Neural crest cell (in vitro differentiated cells): ENCODE results near the gene PRR4. TPM values are rescaled to one million over a fixed set of nuclear protein-coding genes. Genes with fewer than 3 reads are reported as not detected.

Experiments
- DNase-seq: peaks from one replicate; pipeline ENCODE4 v3.0.0; 2021; ENCODE audit warnings: low read depth, mixed read lengths, low spot score
- H3K27ac Mint-ChIP-seq: one replicate; pipeline ENCODE4 v1.8.0; 2021; ENCODE audit warnings: mild to moderate bottlenecking, mixed read lengths; ENCODE audit not compliant: unreplicated experiment
- H3K27me3 Mint-ChIP-seq: 2 replicates; pipeline ENCODE4 v1.8.0; 2021; ENCODE audit warnings: low read depth, mild to moderate bottlenecking, mixed read lengths
- H3K36me3 Mint-ChIP-seq: 2 replicates; pipeline ENCODE4 v1.8.0; 2021; ENCODE audit warnings: low read depth, mild to moderate bottlenecking, mixed read lengths
- H3K4me1 Mint-ChIP-seq: 2 replicates; pipeline ENCODE4 v1.8.0; 2021; ENCODE audit warnings: mixed read lengths
- H3K4me3 Mint-ChIP-seq: one replicate; pipeline ENCODE4 v1.8.0; 2021; ENCODE audit warnings: mild to moderate bottlenecking, mixed read lengths
- H3K9me3 Mint-ChIP-seq: 2 replicates; pipeline ENCODE4 v1.8.0; 2021; ENCODE audit warnings: mixed read lengths
- total RNA-seq: library from RNA; stranded (reverse); gene quantifications from 2 replicates; pipeline ENCODE4 v1.2.1, GENCODE V29; 2021
- TF ChIP-seq, protein P1 (sequence below): fragments of 200-600 bp; sonication (generic); conservative IDR thresholded peaks from 2 replicates; pipeline ENCODE4 v1.5.0; 2021; ENCODE audit warnings: antibody characterized with exemption, mild to moderate bottlenecking

The PRR4 gene
- total RNA-seq, 1 donor from 2014 or later = 6.9 TPM

DNA sequence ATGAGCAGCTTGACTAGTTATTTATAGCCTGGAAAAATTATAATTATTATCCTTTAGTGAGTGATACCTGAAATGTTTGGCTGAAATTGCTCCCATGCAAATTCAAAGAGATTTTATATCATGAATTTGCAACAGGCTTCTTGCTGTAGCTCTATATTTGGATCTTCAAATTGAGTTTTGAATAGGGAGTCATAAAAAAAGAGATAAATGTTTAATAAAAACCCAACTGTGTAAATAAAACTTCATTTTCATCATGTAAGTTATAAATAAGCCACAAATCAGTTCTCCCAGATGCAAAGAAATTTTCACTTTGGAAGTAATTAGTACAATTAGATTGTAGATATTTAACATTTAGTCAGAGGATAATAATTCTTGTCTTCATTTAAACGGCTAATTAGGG is 42.1 kb downstream of the PRR4 start, which contains the start of gene TAS2R8:
Gene TAS2R8, minus strand, starts transcription at position 101 of the 400 bp plus-strand sequence. CDS start 306 bp downstream, outside the sequence.
- DNase-seq = no peak
- H3K4me1 Mint-ChIP-seq = peaks cover 8% of the 10 kb centered on the region
- TF ChIP-seq, protein P1, sequence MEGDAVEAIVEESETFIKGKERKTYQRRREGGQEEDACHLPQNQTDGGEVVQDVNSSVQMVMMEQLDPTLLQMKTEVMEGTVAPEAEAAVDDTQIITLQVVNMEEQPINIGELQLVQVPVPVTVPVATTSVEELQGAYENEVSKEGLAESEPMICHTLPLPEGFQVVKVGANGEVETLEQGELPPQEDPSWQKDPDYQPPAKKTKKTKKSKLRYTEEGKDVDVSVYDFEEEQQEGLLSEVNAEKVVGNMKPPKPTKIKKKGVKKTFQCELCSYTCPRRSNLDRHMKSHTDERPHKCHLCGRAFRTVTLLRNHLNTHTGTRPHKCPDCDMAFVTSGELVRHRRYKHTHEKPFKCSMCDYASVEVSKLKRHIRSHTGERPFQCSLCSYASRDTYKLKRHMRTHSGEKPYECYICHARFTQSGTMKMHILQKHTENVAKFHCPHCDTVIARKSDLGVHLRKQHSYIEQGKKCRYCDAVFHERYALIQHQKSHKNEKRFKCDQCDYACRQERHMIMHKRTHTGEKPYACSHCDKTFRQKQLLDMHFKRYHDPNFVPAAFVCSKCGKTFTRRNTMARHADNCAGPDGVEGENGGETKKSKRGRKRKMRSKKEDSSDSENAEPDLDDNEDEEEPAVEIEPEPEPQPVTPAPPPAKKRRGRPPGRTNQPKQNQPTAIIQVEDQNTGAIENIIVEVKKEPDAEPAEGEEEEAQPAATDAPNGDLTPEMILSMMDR = no peak

DNA sequence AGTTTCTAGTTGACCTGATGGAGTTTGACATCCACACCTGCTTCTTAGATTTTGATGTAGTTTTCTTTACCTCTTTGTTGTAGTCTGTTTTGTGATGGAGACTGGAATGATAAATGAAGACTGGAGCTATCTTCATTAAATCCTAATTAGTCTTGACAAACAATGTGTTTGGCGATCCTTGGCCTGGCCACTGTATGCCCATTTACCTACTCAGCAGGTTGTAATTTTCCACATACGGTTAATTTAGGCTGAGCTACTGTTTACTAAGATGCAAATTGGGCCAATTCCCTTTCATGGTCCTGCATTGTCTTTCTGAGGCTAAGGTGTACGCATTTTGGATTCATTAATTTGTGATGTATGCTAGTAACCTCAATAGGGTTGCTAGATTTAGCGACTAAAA is 46.7 kb downstream of the PRR4 start, which contains the start of gene TAS2R7:
Gene TAS2R7, minus strand, starts transcription at position 41 of the 400 bp plus-strand sequence. CDS start 57 bp downstream, outside the sequence.
- Mint-ChIP-seq H3K27me3 (peaks cover 2% of the 10 kb centered on the region), H3K4me3 (no peak within 1 kb of the TSS), H3K9me3 (no peaks in the 10 kb centered on the region), H3K4me1 (no peaks in the 10 kb centered on the region), H3K27ac (no peak within 1 kb of the TSS), H3K36me3 (no peaks in the 10 kb centered on the region)
- DNase-seq = no peak
- TF ChIP-seq, protein P1 = no peak

More for the DNA sequence above, 42.1 kb downstream of the PRR4 start, which contains the start of gene TAS2R8:
- Mint-ChIP-seq H3K36me3 (no peaks in the 10 kb centered on the region), H3K27ac (no peak within 1 kb of the TSS), H3K4me3 (no peak within 1 kb of the TSS), H3K27me3 (no peaks in the 10 kb centered on the region), H3K9me3 (no peaks in the 10 kb centered on the region)

DNA sequence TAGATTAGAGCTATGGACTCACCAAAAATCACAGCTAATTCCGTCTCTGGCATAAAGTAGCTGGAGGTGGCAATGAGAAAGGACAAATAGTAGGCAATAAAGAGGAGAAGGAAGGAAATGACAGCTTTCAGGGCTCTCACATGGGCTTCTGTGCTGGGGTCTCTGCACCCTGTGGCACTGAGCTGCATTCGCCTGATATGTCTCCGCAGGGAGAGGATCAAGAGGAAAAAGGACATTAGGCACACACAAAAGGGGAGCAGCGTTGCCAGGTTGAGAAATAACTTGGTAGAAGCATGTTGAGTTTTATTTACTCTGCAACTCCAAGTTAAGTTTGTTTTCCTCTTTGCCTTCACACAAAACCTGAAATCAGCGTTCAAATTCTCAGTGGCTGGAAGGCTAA is 47.5 kb downstream of the PRR4 start:
- H3K36me3 Mint-ChIP-seq = no peaks in the 10 kb centered on the region
- peaks cover 2% of the 10 kb centered on the region for H3K27me3 Mint-ChIP-seq
- H3K4me3 Mint-ChIP-seq = no peak overlapping the region
- no peak overlapping the region for H3K27ac Mint-ChIP-seq
- TF ChIP-seq, protein P1 = no peak
- H3K9me3 Mint-ChIP-seq = no peaks in the 10 kb centered on the region
- no peak for DNase-seq
- no peaks in the 10 kb centered on the region for H3K4me1 Mint-ChIP-seq

Other genes starting within 250 kb of the PRR4 start
- gene MAGOHB, start 235.9 kb downstream of the PRR4 start, total RNA-seq = 51.6 and 56.5 TPM in 2 replicates
- gene STYK1, start 175.4 kb downstream of the PRR4 start, total RNA-seq = not detected in 2 replicates
- 86.8 and 90.4 TPM in 2 replicates for gene YBX3, start 126.2 kb downstream of the PRR4 start, total RNA-seq
- 0.21 TPM in 1 of 2 replicates, not detected in the other for gene TAS2R7, start 46.8 kb downstream of the PRR4 start, total RNA-seq
- gene TAS2R8, start 42.2 kb downstream of the PRR4 start, total RNA-seq = not detected in 2 replicates
- gene TAS2R9, start 39.3 kb downstream of the PRR4 start, total RNA-seq = 0.39 TPM in 1 of 2 replicates, not detected in the other
- gene TAS2R10, start 23.1 kb downstream of the PRR4 start, total RNA-seq = 1.1 and 1.2 TPM in 2 replicates
- 17.4 and 21.1 TPM in 2 replicates for gene PRH1, start 34.8 kb upstream of the PRR4 start, total RNA-seq
- gene TAS2R13, start 60.1 kb upstream of the PRR4 start, total RNA-seq = 1.0 and 1.1 TPM in 2 replicates
- not detected in 2 replicates for gene PRH2, start 79.8 kb upstream of the PRR4 start, total RNA-seq
- gene TAS2R14, start 89.8 kb upstream of the PRR4 start, total RNA-seq = 1.7 and 2.1 TPM in 2 replicates
- 1.0 and 1.3 TPM in 2 replicates for gene TAS2R50, start 137.4 kb upstream of the PRR4 start, total RNA-seq
- 1.1 TPM in 2 replicates for gene TAS2R20, start 148.8 kb upstream of the PRR4 start, total RNA-seq
- gene TAS2R19, start 173.1 kb upstream of the PRR4 start, total RNA-seq = 2.8 and 3.3 TPM in 2 replicates
- 2.1 and 2.5 TPM in 2 replicates for gene TAS2R31, start 181.9 kb upstream of the PRR4 start, total RNA-seq
- gene TAS2R46, start 212.8 kb upstream of the PRR4 start, total RNA-seq = 0.43 and 0.89 TPM in 2 replicates
- gene TAS2R43, start 242.8 kb upstream of the PRR4 start, total RNA-seq = 0.30 and 0.47 TPM in 2 replicates